SK-N-SH (cell line): ENCODE measurements around the gene GLIS1. TPM values are rescaled to one million over a fixed set of nuclear protein-coding genes. Genes with fewer than 3 reads are reported as not detected.

Experiments used
- CTCF ChIA-PET: fragments of 300-600, 350-600 bp; formaldehyde crosslinking; extraction: SDS; loops from one replicate; lab custom pipeline; 2021; lab: Yijun Ruan, JAX
- POLR2A ChIA-PET: fragments of 350-600 bp; sonication (Branson Sonifier 250); formaldehyde crosslinking; extraction: SDS; loops from one replicate; lab custom pipeline; 2020; ENCODE audit warnings: antibody characterized with exemption, inconsistent platforms; lab: Yijun Ruan, JAX
- DNase-seq: peaks from one replicate; pipeline ENCODE4 v3.0.0; 2012
- H2AFZ ChIP-seq: fragments of 200-600 bp; sonication (generic); 2 replicates; pipeline ENCODE4 v1.8.1; 2016; ENCODE audit warnings: antibody characterized with exemption, mild to moderate bottlenecking, low read depth
- H3F3A ChIP-seq: fragments of 200-600 bp; sonication (generic); replicated peaks from 2 replicates; pipeline ENCODE3; 2016; ENCODE audit warnings: antibody characterized with exemption, mild to moderate bottlenecking; ENCODE audit not compliant: insufficient read depth
- H3K27ac ChIP-seq, 2 experiments: fragments of 200-500 bp in 1 of 2; fragments of 200-600 bp in 1 of 2; sonication (Bioruptor generic) in 1 of 2; sonication (generic), shearing (Covaris generic) in 1 of 2; 2 replicates each; pipeline versions ENCODE4 v1.5.1 to v1.6.1; 2014 to 2016; ENCODE audit warnings: low read depth in 2 of 2, inconsistent platforms in 1 of 2, low read length in 1 of 2, mild to moderate bottlenecking in 1 of 2, mixed read lengths in 1 of 2
- H3K27me3 ChIP-seq: fragments of 200-600 bp; sonication (generic), shearing (Covaris generic); 2 replicates; pipeline ENCODE4 v1.6.1; 2016; ENCODE audit warnings: mixed run types; ENCODE audit not compliant: insufficient read depth
- H3K36me3 ChIP-seq, 2 experiments: fragments of 200-500 bp in 1 of 2; fragments of 200-600 bp in 1 of 2; sonication (Bioruptor generic) in 1 of 2; sonication (generic) in 1 of 2; replicated peaks in 1 of 2; 2 replicates each; pipeline versions ENCODE3 to v1.5.1; 2014 to 2016; ENCODE audit warnings: low read length in 1 of 2, mild to moderate bottlenecking in 1 of 2; ENCODE audit not compliant: insufficient read depth in 2 of 2, control insufficient read depth in 1 of 2
- H3K4me1 ChIP-seq, 2 experiments: fragments of 200-500 bp in 1 of 2; fragments of 200-600 bp in 1 of 2; sonication (Bioruptor generic) in 1 of 2; sonication (generic), shearing (Covaris generic) in 1 of 2; 2 replicates each; pipeline versions ENCODE4 v1.5.1 to v1.6.1; 2014 to 2016; ENCODE audit warnings: low read depth in 1 of 2, low read length in 1 of 2, mixed run types in 1 of 2; ENCODE audit not compliant: insufficient read depth in 2 of 2, control insufficient read depth in 1 of 2
- H3K4me2 ChIP-seq: fragments of 200-600 bp; sonication (generic), shearing (Covaris generic); 2 replicates; pipeline ENCODE4 v1.6.1; 2017; ENCODE audit warnings: mixed run types
- H3K4me3 ChIP-seq, 2 experiments: fragments of 200-500 bp in 1 of 2; fragments of 200-600 bp in 1 of 2; sonication (Bioruptor generic) in 1 of 2; sonication (generic), shearing (Covaris generic) in 1 of 2; 2 replicates each; pipeline versions ENCODE4 v1.5.1 to v1.8.1; 2014 to 2016; ENCODE audit warnings: low read depth in 2 of 2, inconsistent platforms in 1 of 2, low read length in 1 of 2, mild to moderate bottlenecking in 1 of 2, mixed read lengths in 1 of 2, moderate library complexity in 1 of 2
- H3K79me2 ChIP-seq: fragments of 200-600 bp; sonication (generic); 2 replicates; pipeline ENCODE4 v1.8.1; 2017; ENCODE audit warnings: mild to moderate bottlenecking; ENCODE audit not compliant: insufficient read depth
- H3K9ac ChIP-seq: fragments of 200-600 bp; sonication (generic); 2 replicates; pipeline ENCODE4 v1.6.1; 2017; ENCODE audit warnings: mixed run types
- H3K9me2 ChIP-seq: fragments of 200-600 bp; sonication (generic); 2 replicates; pipeline ENCODE4 v1.6.1; 2017; ENCODE audit warnings: mixed run types
- H3K9me3 ChIP-seq: fragments of 200-600 bp; sonication (generic); 2 replicates; pipeline ENCODE4 v1.6.1; 2017; ENCODE audit warnings: mixed run types, mild to moderate bottlenecking, moderate library complexity
- H4K20me1 ChIP-seq: fragments of 200-600 bp; sonication (generic); 2 replicates; pipeline ENCODE4 v1.6.1; 2017; ENCODE audit warnings: mild to moderate bottlenecking, mixed run types; ENCODE audit not compliant: insufficient read depth
- EP300 ChIP-seq, 2 experiments: IDR thresholded peaks; 2 replicates each; pipeline versions ENCODE4 v1.4.0 to v1.6.1; 2012; ENCODE audit warnings: borderline replicate concordance in 1 of 2, low read depth in 1 of 2, low read length in 1 of 2
- FOSL2 ChIP-seq: IDR thresholded peaks from 2 replicates; pipeline ENCODE4 v1.4.0; 2012; ENCODE audit warnings: low read depth, mild to moderate bottlenecking, moderate library complexity, borderline replicate concordance
- FOXJ3 ChIP-seq: sonication (generic); formaldehyde crosslinking; IDR thresholded peaks from 2 replicates; pipeline ENCODE4 v1.5.1; 2020; ENCODE audit warnings: mild to moderate bottlenecking, missing genetic modification reagents
- FOXM1 ChIP-seq: IDR thresholded peaks from 2 replicates; pipeline ENCODE4 v1.4.0; 2012; ENCODE audit warnings: low read depth, mild to moderate bottlenecking
- IRF3 ChIP-seq: fragments of 150-350 bp; IDR thresholded peaks from 2 replicates; pipeline ENCODE4 v1.6.1; 2016; ENCODE audit warnings: mild to moderate bottlenecking, low read depth, low read length
- JUND ChIP-seq: IDR thresholded peaks from 2 replicates; pipeline ENCODE4 v1.4.0; 2012
- MAX ChIP-seq: IDR thresholded peaks from 2 replicates; pipeline ENCODE4 v1.4.0; 2012; ENCODE audit warnings: low read depth
- MXI1 ChIP-seq: IDR thresholded peaks from 2 replicates; pipeline ENCODE4 v1.6.1; 2012; ENCODE audit warnings: mild to moderate bottlenecking, low read depth, low read length, improper control_type of control experiment
- POLR2AphosphoS5 ChIP-seq: IDR thresholded peaks from 2 replicates; pipeline ENCODE4 v1.6.1; 2012; ENCODE audit warnings: low read depth, low read length
- RAD21 ChIP-seq: IDR thresholded peaks from 2 replicates; pipeline ENCODE4 v1.6.1; 2012; ENCODE audit warnings: mild to moderate bottlenecking, low read length
- REST ChIP-seq: IDR thresholded peaks from 2 replicates; pipeline ENCODE4 v1.6.1; 2012; ENCODE audit warnings: mild to moderate bottlenecking, low read depth, low read length, moderate library complexity
- RFX5 ChIP-seq: IDR thresholded peaks from 2 replicates; pipeline ENCODE4 v1.6.1; 2012; ENCODE audit warnings: mild to moderate bottlenecking, improper control_type of control experiment, low read length
- TCF12 ChIP-seq: IDR thresholded peaks from 2 replicates; pipeline ENCODE4 v1.4.0; 2012
- TEAD4 ChIP-seq: IDR thresholded peaks from 2 replicates; pipeline ENCODE4 v1.4.0; 2012; ENCODE audit warnings: mild to moderate bottlenecking, borderline replicate concordance; ENCODE audit not compliant: insufficient read depth
- YY1 ChIP-seq: IDR thresholded peaks from 2 replicates; pipeline ENCODE4 v1.4.0; 2012; ENCODE audit warnings: low read depth, mild to moderate bottlenecking
- WGBS: methylation state at CpG from one replicate; pipeline ENCODE4 v1.1.6; 2017; ENCODE audit warnings: low lambda C conversion rate; 5-methylcytosine and 5-hydroxymethylcytosine counted together
- polyA plus RNA-seq, 3 experiments: library from polyadenylated mRNA; depleted of rRNA; stranded (reverse); fragments of >200 nt; gene quantifications; 2 replicates each; pipeline ENCODE4 v1.2.3, GENCODE V29; 2012

GLIS1 gene
- polyA plus RNA-seq, 1 of the 3 experiments (the other 2 are of a cell fraction) = 0.13 TPM

GRCh38 chr1:53704804-53705445 is 34.0 kb downstream of the GLIS1 start (continued):
- no peak for TF ChIP-seq REST
- no peak for TF ChIP-seq TEAD4
- no peak for TF ChIP-seq MXI1
- TF ChIP-seq EP300 (IDR thresholded peaks at IDR 0.05; ENCODE audit: borderline replicate concordance in 1 of 2, low read depth in 1 of 2, low read length in 1 of 2) = no peak

GRCh38 chr1:53704304-53704703 is 34.7 kb downstream of the GLIS1 start:
- Histone ChIP-seq H4K20me1 (no peaks in the 10 kb centered on the region), H3K9me2 (no peaks in the 10 kb centered on the region), H3K9ac (no peak overlapping the region), H3K4me1 (peaks cover 0 to 10% of the 10 kb centered on the region in 2 experiments; a peak in 1 of 4 replicates), H3K79me2 (no peaks in the 10 kb centered on the region), H3K27me3 (no peaks in the 10 kb centered on the region; the same call in 1 of the 2 replicates), H2AFZ (no peak overlapping the region), H3K4me3 (no peak overlapping the region), H3F3A (no peaks in the 10 kb centered on the region), H3K9me3 (no peaks in the 10 kb centered on the region), H3K27ac (no peak overlapping the region), H3K4me2 (no peak overlapping the region), H3K36me3 (no peaks in the 10 kb centered on the region)
- 79% methylated on average over 4 of the region's 5 CpGs for WGBS
- TF ChIP-seq YY1 (no peak), POLR2AphosphoS5 (no peak), JUND (no peak), FOSL2 (no peak), RFX5 (no peak), IRF3 (no peak), TCF12 (no peak), RAD21 (no peak), MXI1 (no peak), FOXJ3 (no peak), FOXM1 (no peak), MAX (no peak)
- ChIA-PET POLR2A (no interaction called here), CTCF (interaction anchor here (1.0 kb wide), 1 partner anchor 12 kb away, joined by 5 read pairs; no protein-coding TSS in a partner anchor)
- no peak for DNase-seq
